ENCODE data around the gene SSTR3.

- TF ChIP-seq CTCF (IDR thresholded peaks at IDR 0.05; ENCODE audit: low read depth, low read length), result no peak
- TF ChIP-seq EZH2phosphoT487 (IDR thresholded peaks at IDR 0.05; ENCODE audit: low read depth), result no peak
Measured at GRCh38 chr22:37212174-37212906, at the start of gene SSTR3.

All from OCI-LY3 (cell line).